Mesothelial cell of epicardium (in vitro differentiated cells): ENCODE results near the gene F8. TPM values are rescaled to one million over a fixed set of nuclear protein-coding genes. Genes with fewer than 3 reads are reported as not detected.

Experiments
- DNase-seq, 2 experiments: peaks; one replicate each; pipeline ENCODE4 v3.0.0; 2021; ENCODE audit warnings: low spot score in 2 of 2; ENCODE audit not compliant: unreplicated experiment in 2 of 2
- H3K27ac Mint-ChIP-seq: 2 replicates; pipeline ENCODE4 v1.8.0; 2021; ENCODE audit warnings: mixed read lengths
- H3K27me3 Mint-ChIP-seq: 2 replicates; pipeline ENCODE4 v1.8.0; 2021; ENCODE audit warnings: low read depth, mixed read lengths
- H3K36me3 Mint-ChIP-seq: 2 replicates; pipeline ENCODE4 v1.8.0; 2021; ENCODE audit warnings: mixed read lengths
- H3K4me1 Mint-ChIP-seq: 2 replicates; pipeline ENCODE4 v1.8.0; 2021; ENCODE audit warnings: mixed read lengths
- H3K4me3 Mint-ChIP-seq: 2 replicates; pipeline ENCODE4 v1.8.0; 2021; ENCODE audit warnings: mild to moderate bottlenecking, moderate library complexity, mixed read lengths
- H3K9me3 Mint-ChIP-seq: 2 replicates; pipeline ENCODE4 v1.8.0; 2021; ENCODE audit warnings: mixed read lengths
- total RNA-seq: library from RNA; stranded (reverse); gene quantifications from 3 replicates; pipeline ENCODE4 v1.2.1, GENCODE V29; 2021
- TF ChIP-seq, protein P1 (sequence below): fragments of 200-600 bp; sonication (generic); IDR thresholded peaks from one replicate; pipeline ENCODE4 v1.5.0; 2021; ENCODE audit warnings: antibody characterized with exemption; ENCODE audit not compliant: unreplicated experiment

The F8 gene
- total RNA-seq, 1 donor from 2014 or later, result 3.9 TPM

GRCh38 chrX:154815274-154815818 is 207.2 kb downstream of the F8 start:
- H3K4me1 Mint-ChIP-seq, result no peaks in the 10 kb centered on the region

GRCh38 chrX:154813801-154814200 is 208.7 kb downstream of the F8 start:
- TF ChIP-seq, protein P1, sequence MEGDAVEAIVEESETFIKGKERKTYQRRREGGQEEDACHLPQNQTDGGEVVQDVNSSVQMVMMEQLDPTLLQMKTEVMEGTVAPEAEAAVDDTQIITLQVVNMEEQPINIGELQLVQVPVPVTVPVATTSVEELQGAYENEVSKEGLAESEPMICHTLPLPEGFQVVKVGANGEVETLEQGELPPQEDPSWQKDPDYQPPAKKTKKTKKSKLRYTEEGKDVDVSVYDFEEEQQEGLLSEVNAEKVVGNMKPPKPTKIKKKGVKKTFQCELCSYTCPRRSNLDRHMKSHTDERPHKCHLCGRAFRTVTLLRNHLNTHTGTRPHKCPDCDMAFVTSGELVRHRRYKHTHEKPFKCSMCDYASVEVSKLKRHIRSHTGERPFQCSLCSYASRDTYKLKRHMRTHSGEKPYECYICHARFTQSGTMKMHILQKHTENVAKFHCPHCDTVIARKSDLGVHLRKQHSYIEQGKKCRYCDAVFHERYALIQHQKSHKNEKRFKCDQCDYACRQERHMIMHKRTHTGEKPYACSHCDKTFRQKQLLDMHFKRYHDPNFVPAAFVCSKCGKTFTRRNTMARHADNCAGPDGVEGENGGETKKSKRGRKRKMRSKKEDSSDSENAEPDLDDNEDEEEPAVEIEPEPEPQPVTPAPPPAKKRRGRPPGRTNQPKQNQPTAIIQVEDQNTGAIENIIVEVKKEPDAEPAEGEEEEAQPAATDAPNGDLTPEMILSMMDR, result no peak
- no peak overlapping the region for H3K27ac Mint-ChIP-seq
- H3K4me1 Mint-ChIP-seq, result no peaks in the 10 kb centered on the region
- H3K27me3 Mint-ChIP-seq, result no peaks in the 10 kb centered on the region
- no peaks in the 10 kb centered on the region for H3K36me3 Mint-ChIP-seq
- H3K9me3 Mint-ChIP-seq, result peaks cover 12% of the 10 kb centered on the region
- H3K4me3 Mint-ChIP-seq, result no peak overlapping the region
- no peak for DNase-seq

More at GRCh38 chrX:154815274-154815818, 207.2 kb downstream of the F8 start:
- no peak overlapping the region for H3K27ac Mint-ChIP-seq
- no peak for DNase-seq
- TF ChIP-seq, protein P1, result no peak
- H3K27me3 Mint-ChIP-seq, result no peaks in the 10 kb centered on the region
- H3K4me3 Mint-ChIP-seq, result no peak overlapping the region
- H3K9me3 Mint-ChIP-seq, result peaks cover 9% of the 10 kb centered on the region
- no peaks in the 10 kb centered on the region for H3K36me3 Mint-ChIP-seq

GRCh38 chrX:154812341-154813101 is 210.0 kb downstream of the F8 start:
- no peak for DNase-seq
- Mint-ChIP-seq H3K4me1 (no peaks in the 10 kb centered on the region), H3K9me3 (peaks cover 25% of the 10 kb centered on the region), H3K36me3 (peaks cover 2% of the 10 kb centered on the region), H3K27me3 (no peaks in the 10 kb centered on the region), H3K27ac (no peak overlapping the region), H3K4me3 (no peak overlapping the region)
- TF ChIP-seq, protein P1, result no peak

- H3K36me3 Mint-ChIP-seq, result peaks cover 2% of the 10 kb centered on the region
- peaks cover 5% of the 10 kb centered on the region for H3K4me1 Mint-ChIP-seq
- TF ChIP-seq, protein P1, result no peak
- DNase-seq, result no peak
- no peak overlapping the region for H3K4me3 Mint-ChIP-seq
- peaks cover 26% of the 10 kb centered on the region for H3K9me3 Mint-ChIP-seq
- no peak overlapping the region for H3K27ac Mint-ChIP-seq
- H3K27me3 Mint-ChIP-seq, result no peaks in the 10 kb centered on the region
These were observed 212.4 kb downstream of the F8 start for GRCh38 chrX:154809939-154810665.

- Mint-ChIP-seq H3K9me3 (peaks cover 26% of the 10 kb centered on the region), H3K27me3 (no peaks in the 10 kb centered on the region), H3K36me3 (peaks cover 2% of the 10 kb centered on the region)
These were observed 215.6 kb downstream of the F8 start for GRCh38 chrX:154806837-154807501.

More at GRCh38 chrX:154806837-154807501, 215.6 kb downstream of the F8 start:
- peaks cover 12% of the 10 kb centered on the region for H3K4me1 Mint-ChIP-seq
- no peak overlapping the region for H3K27ac Mint-ChIP-seq
- H3K4me3 Mint-ChIP-seq, result no peak overlapping the region
- DNase-seq, result no peak
- TF ChIP-seq, protein P1, result no peak
